GM19240 (cell line): ENCODE data around the gene CLPX.
"Not testable (repeated sequence)": the region's sequence is repeated elsewhere in the genome, so short reads cannot be mapped to it uniquely, and the experiment has no call there.

Experiments used
- DNase-seq: peaks from one replicate; pipeline ENCODE4 v3.0.0; 2011; ENCODE audit warnings: low spot score; ENCODE audit not compliant: insufficient read length

The CLPX gene

GRCh38 chr15:65172531-65172930 lies 12.6 kb downstream of the CLPX start:
- DNase-seq: no peak

- no peak for DNase-seq
These were observed 13.7 kb downstream of the CLPX start for GRCh38 chr15:65171428-65171827.

GRCh38 chr15:65165875-65166274 lies 19.3 kb downstream of the CLPX start:
- DNase-seq: no peak

- DNase-seq: no peak
These were observed 21.0 kb downstream of the CLPX start for GRCh38 chr15:65164139-65164538.

GRCh38 chr15:65163041-65163440 lies 22.1 kb downstream of the CLPX start:
- DNase-seq: no peak

GRCh38 chr15:65156692-65157091 lies 28.4 kb downstream of the CLPX start:
- DNase-seq: no peak

- no peak for DNase-seq
These were observed 30.4 kb downstream of the CLPX start for GRCh38 chr15:65154720-65155119.

GRCh38 chr15:65147902-65148301 lies 37.2 kb downstream of the CLPX start:
- no peak for DNase-seq

- DNase-seq: no peak
These were observed 38.7 kb downstream of the CLPX start for GRCh38 chr15:65146438-65146837.

- not testable (repeated sequence) for DNase-seq
These were observed 46.5 kb downstream of the CLPX start for GRCh38 chr15:65138631-65139030.

- not testable (repeated sequence) for DNase-seq
These were observed 47.2 kb downstream of the CLPX start for GRCh38 chr15:65137893-65138292.

- DNase-seq: not testable (repeated sequence)
These were observed 48.1 kb downstream of the CLPX start for GRCh38 chr15:65137089-65137488.

- DNase-seq: no peak
These were observed 50.6 kb downstream of the CLPX start for GRCh38 chr15:65134538-65134937.

GRCh38 chr15:65133548-65134200 lies 51.5 kb downstream of the CLPX start, which contains the start of gene PDCD7:
Gene PDCD7, minus strand, starts transcription at chr15:65133808. Its CDS starts 27 bp downstream, at chr15:65133781.
- DNase-seq: peak; percentile 95

- DNase-seq: peak; percentile 48
These were observed 52.1 kb downstream of the CLPX start for GRCh38 chr15:65132878-65133547.

- no peak for DNase-seq
These were observed 54.2 kb downstream of the CLPX start for GRCh38 chr15:65130941-65131340.

- no peak for DNase-seq
These were observed 69.6 kb downstream of the CLPX start for GRCh38 chr15:65115542-65115941.

GRCh38 chr15:65115086-65115485 lies 70.1 kb downstream of the CLPX start, which contains the start of gene UBAP1L:
Gene UBAP1L, minus strand, starts transcription at chr15:65115200. Its CDS starts 8,985 bp downstream, at chr15:65106215.
- no peak for DNase-seq

GRCh38 chr15:65110676-65111292 lies 74.4 kb downstream of the CLPX start:
- DNase-seq: no peak

GRCh38 chr15:65106011-65106590 lies 79.0 kb downstream of the CLPX start:
- no peak for DNase-seq

GRCh38 chr15:65105038-65105437 lies 80.1 kb downstream of the CLPX start:
- no peak for DNase-seq

GRCh38 chr15:65102912-65103311 lies 82.2 kb downstream of the CLPX start:
- no peak for DNase-seq
